GM23338 (cell line): ENCODE measurements around the gene ZCCHC9. TPM values are rescaled to one million over a fixed set of nuclear protein-coding genes. Genes with fewer than 3 reads are reported as not detected.

Source experiments
- ATAC-seq: fragments of 200-7000 bp; cut with Tn5 transposase; 3 replicates; pipeline ENCODE4 v1.9.1; 2020
- DNase-seq: peaks from one replicate; pipeline ENCODE4 v3.0.0-alpha.2; 2015; ENCODE audit warnings: low spot score
- H2AFZ ChIP-seq: fragments of 200-600 bp; sonication (generic); 2 replicates; pipeline ENCODE4 v1.8.0; 2016; ENCODE audit warnings: antibody characterized with exemption, mild to moderate bottlenecking, moderate library complexity
- H3F3A ChIP-seq: fragments of 200-600 bp; sonication (generic); replicated peaks from 2 replicates; pipeline ENCODE4 v1.8.0; 2017; ENCODE audit warnings: antibody characterized with exemption, mixed run types, low read depth
- H3K27ac ChIP-seq: fragments of 200-600 bp; sonication (generic); 2 replicates; pipeline ENCODE4 v1.6.1; 2016; ENCODE audit warnings: low read depth
- H3K27me3 ChIP-seq: fragments of 200-600 bp; sonication (generic); 2 replicates; pipeline ENCODE4 v1.8.0; 2016; ENCODE audit warnings: mild to moderate bottlenecking, mixed run types, moderate library complexity; ENCODE audit not compliant: insufficient read depth
- H3K36me3 ChIP-seq: fragments of 200-600 bp; sonication (generic); 2 replicates; pipeline ENCODE4 v1.8.0; 2016; ENCODE audit warnings: mild to moderate bottlenecking; ENCODE audit not compliant: insufficient read depth
- H3K4me1 ChIP-seq: fragments of 200-600 bp; sonication (generic); 2 replicates; pipeline ENCODE4 v1.8.0; 2016; ENCODE audit warnings: mild to moderate bottlenecking, moderate library complexity; ENCODE audit not compliant: insufficient read depth
- H3K4me2 ChIP-seq: fragments of 200-600 bp; sonication (generic); 2 replicates; pipeline ENCODE4 v1.7.1; 2017; ENCODE audit warnings: mixed run types
- H3K4me3 ChIP-seq: fragments of 200-600 bp; sonication (generic); 2 replicates; pipeline ENCODE4 v1.6.1; 2016; ENCODE audit warnings: mixed run types
- H3K79me2 ChIP-seq: fragments of 200-600 bp; sonication (generic); replicated peaks from 2 replicates; pipeline ENCODE4 v1.8.0; 2017; ENCODE audit warnings: mild to moderate bottlenecking; ENCODE audit not compliant: insufficient read depth
- H3K9me2 ChIP-seq: fragments of 200-600 bp; sonication (generic); 2 replicates; pipeline ENCODE4 v1.8.0; 2017; ENCODE audit not compliant: insufficient read depth
- H4K20me1 ChIP-seq: fragments of 200-600 bp; sonication (generic); replicated peaks from 2 replicates; pipeline ENCODE4 v1.8.0; 2017; ENCODE audit warnings: mild to moderate bottlenecking; ENCODE audit not compliant: insufficient read depth
- H3K27ac Mint-ChIP-seq: 2 replicates; pipeline ENCODE4 v1.8.0; 2020; ENCODE audit warnings: inconsistent platforms, mild to moderate bottlenecking, moderate library complexity, mixed read lengths
- H3K27me3 Mint-ChIP-seq: 3 replicates; pipeline ENCODE4 v1.8.0; 2022; ENCODE audit warnings: low read depth, mild to moderate bottlenecking, moderate library complexity, mixed read lengths, inconsistent platforms; ENCODE audit not compliant: insufficient read depth, poor library complexity
- H3K36me3 Mint-ChIP-seq: 3 replicates; pipeline ENCODE4 v1.8.0; 2021; ENCODE audit warnings: low read depth, mild to moderate bottlenecking, inconsistent platforms, moderate library complexity, mixed read lengths
- H3K4me1 Mint-ChIP-seq: 3 replicates; pipeline ENCODE4 v1.8.0; 2020; ENCODE audit warnings: mild to moderate bottlenecking, inconsistent platforms, mixed read lengths
- H3K4me3 Mint-ChIP-seq: 3 replicates; pipeline ENCODE4 v1.8.0; 2021; ENCODE audit warnings: moderate library complexity, mild to moderate bottlenecking, inconsistent platforms, mixed read lengths
- H3K9me3 Mint-ChIP-seq: 3 replicates; pipeline ENCODE4 v1.8.0; 2020; ENCODE audit warnings: moderate library complexity, mild to moderate bottlenecking, inconsistent platforms, mixed read lengths
- CREB1 ChIP-seq: fragments of 250-450 bp; sonication (Bioruptor Pico); IDR thresholded peaks from 2 replicates; pipeline ENCODE4 v1.5.0; 2020; ENCODE audit warnings: low read depth, mild to moderate bottlenecking, moderate library complexity
- CTCF ChIP-seq, 2 experiments: fragments of 200-600 bp in 1 of 2; sonication (generic) in 1 of 2; conservative IDR thresholded peaks; 2 replicates each; pipeline versions ENCODE4 v1.5.1 to v1.6.1; 2016 to 2017; ENCODE audit warnings: antibody characterized with exemption in 2 of 2, low read depth in 2 of 2, mild to moderate bottlenecking in 2 of 2, moderate library complexity in 1 of 2
- ETS1 ChIP-seq: IDR thresholded peaks from 2 replicates; pipeline ENCODE4 v1.6.1; 2016; ENCODE audit warnings: antibody characterized with exemption
- EZH2 ChIP-seq: fragments of 200-600 bp; sonication (generic); IDR thresholded peaks from one replicate; pipeline ENCODE4 v1.8.0; 2017; ENCODE audit warnings: antibody characterized with exemption, mild to moderate bottlenecking, low read depth; ENCODE audit not compliant: unreplicated experiment
- EZH2phosphoT487 ChIP-seq: fragments of 200-600 bp; sonication (generic); IDR thresholded peaks from one replicate; pipeline ENCODE4 v1.8.1; 2018; ENCODE audit warnings: antibody characterized with exemption; ENCODE audit not compliant: unreplicated experiment
- JUNB ChIP-seq: IDR thresholded peaks from one replicate; pipeline ENCODE4 v1.6.1; 2016; ENCODE audit warnings: antibody characterized with exemption; ENCODE audit not compliant: unreplicated experiment
- NANOG ChIP-seq: IDR thresholded peaks from 2 replicates; pipeline ENCODE4 v1.6.1; 2016; ENCODE audit warnings: antibody characterized with exemption, borderline replicate concordance
- POLR2AphosphoS5 ChIP-seq: IDR thresholded peaks from 2 replicates; pipeline ENCODE4 v1.6.1; 2016; ENCODE audit warnings: antibody characterized with exemption, low read depth
- REST ChIP-seq: IDR thresholded peaks from one replicate; pipeline ENCODE4 v1.6.1; 2018; ENCODE audit warnings: antibody characterized with exemption; ENCODE audit not compliant: unreplicated experiment
- STAT1 ChIP-seq: IDR thresholded peaks from one replicate; pipeline ENCODE4 v1.6.1; 2016; ENCODE audit warnings: antibody characterized with exemption; ENCODE audit not compliant: unreplicated experiment
- ZNF114 ChIP-seq: fragments of 250-450 bp; sonication (Bioruptor Pico); IDR thresholded peaks from 2 replicates; pipeline ENCODE4 v1.5.0; 2020; ENCODE audit warnings: mild to moderate bottlenecking, moderate library complexity
- ZNF331 ChIP-seq: fragments of 250-450 bp; sonication (Bioruptor Pico); IDR thresholded peaks from 2 replicates; pipeline ENCODE4 v1.5.0; 2020; ENCODE audit warnings: low read depth, mild to moderate bottlenecking, moderate library complexity
- polyA plus RNA-seq: library from polyadenylated mRNA; unstranded; fragments of >200 nt; fragmentation: Nextera tagmentation; extraction: Ambion mirVana; gene quantifications from 2 replicates; pipeline ENCODE4 v1.2.1, GENCODE V29; 2016
- total RNA-seq: library from RNA; depleted of rRNA; stranded (reverse); fragments of >200 nt; shearing (Covaris generic); gene quantifications from 2 replicates; pipeline ENCODE4 v1.2.3, GENCODE V29; 2014
- TF ChIP-seq, protein P1 (sequence below): fragments of 250-450 bp; sonication (Bioruptor Pico); IDR thresholded peaks from 2 replicates; pipeline ENCODE4 v1.5.0; 2020; ENCODE audit warnings: mild to moderate bottlenecking, moderate library complexity

ZCCHC9 gene
- total and polyA plus RNA-seq, 2 experiments from 2014 or later, result 31.1 to 48.7 TPM

DNA sequence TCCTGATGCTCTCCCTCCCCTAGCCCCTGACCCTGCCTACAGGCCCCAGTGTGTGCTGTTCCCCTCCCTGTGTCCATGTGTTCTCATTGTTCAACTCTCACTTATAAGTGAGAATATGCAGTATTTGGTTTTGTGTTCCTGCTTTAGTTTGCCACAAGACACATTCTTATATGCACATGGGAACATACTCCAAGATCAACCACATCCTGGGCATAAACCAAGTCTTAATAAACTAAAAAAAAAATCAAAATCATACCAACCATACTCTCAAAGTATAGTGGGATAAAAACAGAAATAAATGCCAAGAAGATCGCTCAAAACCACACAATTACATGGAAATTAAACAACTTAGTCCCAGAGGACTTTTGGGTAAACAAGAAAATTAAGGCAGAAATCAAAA lies 11.2 kb upstream of the ZCCHC9 start:
- Histone ChIP-seq H2AFZ (no peak overlapping the region), H4K20me1 (peaks cover 4% of the 10 kb centered on the region), H3F3A (no peaks in the 10 kb centered on the region), H3K4me1 (no peaks in the 10 kb centered on the region), H3K27ac (no peak overlapping the region), H3K4me3 (no peak overlapping the region), H3K4me2 (no peak overlapping the region), H3K36me3 (peaks cover 16% of the 10 kb centered on the region; the same call in 1 of the 2 replicates), H3K27me3 (no peaks in the 10 kb centered on the region), H3K9me2 (no peaks in the 10 kb centered on the region), H3K79me2 (peaks cover 92% of the 10 kb centered on the region)
- H3K27ac Mint-ChIP-seq, result no peak overlapping the region
- no peaks in the 10 kb centered on the region for H3K4me1 Mint-ChIP-seq
- H3K27me3 Mint-ChIP-seq, result peaks cover 2% of the 10 kb centered on the region
- peaks cover 51% of the 10 kb centered on the region for H3K36me3 Mint-ChIP-seq
- H3K4me3 Mint-ChIP-seq, result no peak overlapping the region
- DNase-seq, result no peak
- no peak for ATAC-seq
- TF ChIP-seq STAT1 (no peak), EZH2phosphoT487 (no peak), CREB1 (CRISPR knock-in tag) (no peak), CTCF (conservative IDR thresholded peaks at IDR 0.05; ENCODE audit: low read depth in 2 of 2) (no peak), POLR2AphosphoS5 (no peak), EZH2 (no peak), NANOG (no peak), REST (no peak), JUNB (no peak), ETS1 (no peak), ZNF114 (CRISPR knock-in tag) (no peak), ZNF331 (CRISPR knock-in tag) (no peak)
- TF ChIP-seq, protein P1, sequence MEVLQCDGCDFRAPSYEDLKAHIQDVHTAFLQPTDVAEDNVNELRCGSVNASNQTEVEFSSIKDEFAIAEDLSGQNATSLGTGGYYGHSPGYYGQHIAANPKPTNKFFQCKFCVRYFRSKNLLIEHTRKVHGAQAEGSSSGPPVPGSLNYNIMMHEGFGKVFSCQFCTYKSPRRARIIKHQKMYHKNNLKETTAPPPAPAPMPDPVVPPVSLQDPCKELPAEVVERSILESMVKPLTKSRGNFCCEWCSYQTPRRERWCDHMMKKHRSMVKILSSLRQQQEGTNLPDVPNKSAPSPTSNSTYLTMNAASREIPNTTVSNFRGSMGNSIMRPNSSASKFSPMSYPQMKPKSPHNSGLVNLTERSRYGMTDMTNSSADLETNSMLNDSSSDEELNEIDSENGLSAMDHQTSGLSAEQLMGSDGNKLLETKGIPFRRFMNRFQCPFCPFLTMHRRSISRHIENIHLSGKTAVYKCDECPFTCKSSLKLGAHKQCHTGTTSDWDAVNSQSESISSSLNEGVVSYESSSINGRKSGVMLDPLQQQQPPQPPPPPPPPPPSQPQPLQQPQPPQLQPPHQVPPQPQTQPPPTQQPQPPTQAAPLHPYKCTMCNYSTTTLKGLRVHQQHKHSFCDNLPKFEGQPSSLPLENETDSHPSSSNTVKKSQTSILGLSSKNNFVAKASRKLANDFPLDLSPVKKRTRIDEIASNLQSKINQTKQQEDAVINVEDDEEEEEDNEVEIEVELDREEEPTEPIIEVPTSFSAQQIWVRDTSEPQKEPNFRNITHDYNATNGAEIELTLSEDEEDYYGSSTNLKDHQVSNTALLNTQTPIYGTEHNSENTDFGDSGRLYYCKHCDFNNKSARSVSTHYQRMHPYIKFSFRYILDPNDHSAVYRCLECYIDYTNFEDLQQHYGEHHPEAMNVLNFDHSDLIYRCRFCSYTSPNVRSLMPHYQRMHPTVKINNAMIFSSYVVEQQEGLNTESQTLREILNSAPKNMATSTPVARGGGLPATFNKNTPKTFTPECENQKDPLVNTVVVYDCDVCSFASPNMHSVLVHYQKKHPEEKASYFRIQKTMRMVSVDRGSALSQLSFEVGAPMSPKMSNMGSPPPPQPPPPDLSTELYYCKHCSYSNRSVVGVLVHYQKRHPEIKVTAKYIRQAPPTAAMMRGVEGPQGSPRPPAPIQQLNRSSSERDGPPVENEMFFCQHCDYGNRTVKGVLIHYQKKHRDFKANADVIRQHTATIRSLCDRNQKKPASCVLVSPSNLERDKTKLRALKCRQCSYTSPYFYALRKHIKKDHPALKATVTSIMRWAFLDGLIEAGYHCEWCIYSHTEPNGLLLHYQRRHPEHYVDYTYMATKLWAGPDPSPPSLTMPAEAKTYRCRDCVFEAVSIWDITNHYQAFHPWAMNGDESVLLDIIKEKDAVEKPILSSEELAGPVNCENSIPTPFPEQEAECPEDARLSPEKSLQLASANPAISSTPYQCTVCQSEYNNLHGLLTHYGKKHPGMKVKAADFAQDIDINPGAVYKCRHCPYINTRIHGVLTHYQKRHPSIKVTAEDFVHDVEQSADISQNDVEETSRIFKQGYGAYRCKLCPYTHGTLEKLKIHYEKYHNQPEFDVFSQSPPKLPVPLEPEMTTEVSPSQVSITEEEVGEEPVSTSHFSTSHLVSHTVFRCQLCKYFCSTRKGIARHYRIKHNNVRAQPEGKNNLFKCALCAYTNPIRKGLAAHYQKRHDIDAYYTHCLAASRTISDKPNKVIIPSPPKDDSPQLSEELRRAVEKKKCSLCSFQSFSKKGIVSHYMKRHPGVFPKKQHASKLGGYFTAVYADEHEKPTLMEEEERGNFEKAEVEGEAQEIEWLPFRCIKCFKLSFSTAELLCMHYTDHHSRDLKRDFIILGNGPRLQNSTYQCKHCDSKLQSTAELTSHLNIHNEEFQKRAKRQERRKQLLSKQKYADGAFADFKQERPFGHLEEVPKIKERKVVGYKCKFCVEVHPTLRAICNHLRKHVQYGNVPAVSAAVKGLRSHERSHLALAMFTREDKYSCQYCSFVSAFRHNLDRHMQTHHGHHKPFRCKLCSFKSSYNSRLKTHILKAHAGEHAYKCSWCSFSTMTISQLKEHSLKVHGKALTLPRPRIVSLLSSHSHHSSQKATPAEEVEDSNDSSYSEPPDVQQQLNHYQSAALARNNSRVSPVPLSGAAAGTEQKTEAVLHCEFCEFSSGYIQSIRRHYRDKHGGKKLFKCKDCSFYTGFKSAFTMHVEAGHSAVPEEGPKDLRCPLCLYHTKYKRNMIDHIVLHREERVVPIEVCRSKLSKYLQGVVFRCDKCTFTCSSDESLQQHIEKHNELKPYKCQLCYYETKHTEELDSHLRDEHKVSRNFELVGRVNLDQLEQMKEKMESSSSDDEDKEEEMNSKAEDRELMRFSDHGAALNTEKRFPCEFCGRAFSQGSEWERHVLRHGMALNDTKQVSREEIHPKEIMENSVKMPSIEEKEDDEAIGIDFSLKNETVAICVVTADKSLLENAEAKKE (CRISPR knock-in tag), result no peak
- H3K9me3 Mint-ChIP-seq, result peaks cover 45% of the 10 kb centered on the region
